DMS53 treated with DMSO at 0.1 percent for 48 hours (cell line): ENCODE results near the gene RPS6KA6.
"Not testable (repeated sequence)": the region's sequence is repeated elsewhere in the genome, so short reads cannot be mapped to it uniquely, and the experiment has no call there.

Experiments used
- DNase-seq: peaks from one replicate; lab custom pipeline; 2025; ENCODE audit not compliant: unreplicated experiment; lab: John Stamatoyannopoulos, UW

RPS6KA6 gene

GRCh38 chrX:84165711-84166110 is 22.3 kb downstream of the RPS6KA6 start:
- no peak for DNase-seq

- DNase-seq = no peak
Measured at GRCh38 chrX:84162401-84162800, 25.6 kb downstream of the RPS6KA6 start.

- DNase-seq = no peak
Measured at GRCh38 chrX:84161641-84162040, 26.4 kb downstream of the RPS6KA6 start.

- DNase-seq = no peak
Measured at GRCh38 chrX:84160736-84161135, 27.3 kb downstream of the RPS6KA6 start.

GRCh38 chrX:84156821-84157220 is 31.2 kb downstream of the RPS6KA6 start:
- no peak for DNase-seq

- no peak for DNase-seq
Measured at GRCh38 chrX:84155938-84156337, 32.1 kb downstream of the RPS6KA6 start.

- DNase-seq = no peak
Measured at GRCh38 chrX:84153538-84153937, 34.5 kb downstream of the RPS6KA6 start.

GRCh38 chrX:84144991-84145390 is 43.0 kb downstream of the RPS6KA6 start:
- DNase-seq = no peak

GRCh38 chrX:84144281-84144680 is 43.7 kb downstream of the RPS6KA6 start:
- no peak for DNase-seq

- DNase-seq = no peak
Measured at GRCh38 chrX:84133023-84133422, 55.0 kb downstream of the RPS6KA6 start.

- no peak for DNase-seq
Measured at GRCh38 chrX:84123585-84123984, 64.4 kb downstream of the RPS6KA6 start.

GRCh38 chrX:84118769-84119168 is 69.2 kb downstream of the RPS6KA6 start:
- DNase-seq = peak; percentile 49

GRCh38 chrX:84118315-84118714 is 69.7 kb downstream of the RPS6KA6 start:
- peak; percentile 0 for DNase-seq

- no peak for DNase-seq
Measured at GRCh38 chrX:84108584-84108983, 79.4 kb downstream of the RPS6KA6 start.

GRCh38 chrX:84099120-84099519 is 88.9 kb downstream of the RPS6KA6 start:
- DNase-seq = no peak

GRCh38 chrX:84079479-84080197 is 108.4 kb downstream of the RPS6KA6 start:
- not testable (repeated sequence) for DNase-seq

- no peak for DNase-seq
Measured at GRCh38 chrX:84078991-84079390, 109.0 kb downstream of the RPS6KA6 start.

GRCh38 chrX:84064814-84065213 is 123.2 kb downstream of the RPS6KA6 start:
- DNase-seq = no peak

GRCh38 chrX:84064164-84064563 is 123.8 kb downstream of the RPS6KA6 start:
- DNase-seq = no peak

GRCh38 chrX:84047339-84047738 is 140.7 kb downstream of the RPS6KA6 start:
- no peak for DNase-seq

- peak; percentile 37 for DNase-seq
Measured at GRCh38 chrX:84046403-84046984, 141.5 kb downstream of the RPS6KA6 start.

GRCh38 chrX:84044051-84044450 is 143.9 kb downstream of the RPS6KA6 start:
- DNase-seq = no peak
